DND-41 (cell line): ENCODE measurements around the gene MKNK2.

Experiments
- CTCF ChIP-seq: IDR thresholded peaks from 2 replicates; pipeline ENCODE4 v1.5.1; 2012; ENCODE audit warnings: borderline replicate concordance, low read length, moderate library complexity, mild to moderate bottlenecking; ENCODE audit not compliant: poor library complexity, severe bottlenecking; ENCODE audit errors: extremely low read depth
- EZH2 ChIP-seq: IDR thresholded peaks from 3 replicates; pipeline ENCODE4 v1.6.1; 2012; ENCODE audit warnings: borderline replicate concordance, low read depth, mild to moderate bottlenecking, moderate library complexity, low read length, inconsistent platforms; ENCODE audit not compliant: severe bottlenecking

- TF ChIP-seq CTCF (no peak), EZH2 (no peak)
Measured at GRCh38 chr19:2044709-2045500, 6.1 kb downstream of the MKNK2 start.
